A673 (cell line): ENCODE results near the gene NMNAT1.

Experiments used
- EZH2 ChIP-seq: fragments of 200-600 bp; sonication (generic); IDR thresholded peaks from 2 replicates; pipeline ENCODE4 v1.6.1; 2017; ENCODE audit warnings: borderline replicate concordance, low read depth, mild to moderate bottlenecking, mixed read lengths, antibody characterized with exemption, low read length; ENCODE audit not compliant: poor library complexity, severe bottlenecking
- TF ChIP-seq, protein P1 (sequence below): fragments of 300-800, 200-600 bp; sonication (generic); conservative IDR thresholded peaks from 2 replicates; pipeline ENCODE4 v1.5.1; 2017; ENCODE audit warnings: low read depth, mild to moderate bottlenecking, antibody characterized with exemption, low read length, moderate library complexity, mixed read lengths

DNA sequence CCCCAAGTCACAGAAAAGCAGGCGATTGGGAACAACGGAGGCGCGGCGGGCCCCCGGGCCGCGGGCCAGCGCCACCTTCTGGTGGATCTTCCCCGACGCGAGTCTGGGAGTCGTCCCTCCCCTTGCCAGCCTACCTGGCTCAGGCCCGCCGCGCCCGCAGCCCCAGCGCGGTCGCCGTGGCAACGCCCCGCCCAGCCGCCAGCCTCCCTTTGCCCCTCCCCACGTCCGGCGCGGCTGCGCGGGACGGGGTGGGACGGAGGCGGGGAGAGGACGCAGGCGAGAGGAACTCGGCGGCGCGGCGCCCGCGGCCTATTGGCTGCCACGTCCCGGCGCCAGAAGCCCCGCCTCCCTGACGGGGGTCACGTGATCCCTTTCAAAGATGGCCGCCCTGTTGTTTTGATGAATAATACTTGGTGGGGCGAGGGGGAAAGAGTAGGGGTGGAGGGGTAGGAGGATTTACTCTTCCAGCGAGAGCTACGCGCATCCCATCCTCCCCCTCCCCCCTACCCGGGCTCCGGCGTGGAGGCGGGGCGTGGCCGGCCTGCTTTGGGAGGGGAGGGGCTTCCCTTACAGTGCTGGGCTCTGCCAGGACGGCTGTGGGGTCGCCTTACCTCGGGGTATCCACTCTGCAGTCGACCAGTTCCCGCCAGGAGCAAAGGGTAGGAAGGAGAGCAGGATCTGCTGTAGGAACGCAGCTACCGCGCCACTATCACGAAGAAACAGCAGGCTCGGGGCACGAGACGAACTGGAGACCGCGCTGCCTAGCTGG lies 89.5 kb downstream of the NMNAT1 start, which contains the start of gene UBE4B:
- TF ChIP-seq, protein P1, sequence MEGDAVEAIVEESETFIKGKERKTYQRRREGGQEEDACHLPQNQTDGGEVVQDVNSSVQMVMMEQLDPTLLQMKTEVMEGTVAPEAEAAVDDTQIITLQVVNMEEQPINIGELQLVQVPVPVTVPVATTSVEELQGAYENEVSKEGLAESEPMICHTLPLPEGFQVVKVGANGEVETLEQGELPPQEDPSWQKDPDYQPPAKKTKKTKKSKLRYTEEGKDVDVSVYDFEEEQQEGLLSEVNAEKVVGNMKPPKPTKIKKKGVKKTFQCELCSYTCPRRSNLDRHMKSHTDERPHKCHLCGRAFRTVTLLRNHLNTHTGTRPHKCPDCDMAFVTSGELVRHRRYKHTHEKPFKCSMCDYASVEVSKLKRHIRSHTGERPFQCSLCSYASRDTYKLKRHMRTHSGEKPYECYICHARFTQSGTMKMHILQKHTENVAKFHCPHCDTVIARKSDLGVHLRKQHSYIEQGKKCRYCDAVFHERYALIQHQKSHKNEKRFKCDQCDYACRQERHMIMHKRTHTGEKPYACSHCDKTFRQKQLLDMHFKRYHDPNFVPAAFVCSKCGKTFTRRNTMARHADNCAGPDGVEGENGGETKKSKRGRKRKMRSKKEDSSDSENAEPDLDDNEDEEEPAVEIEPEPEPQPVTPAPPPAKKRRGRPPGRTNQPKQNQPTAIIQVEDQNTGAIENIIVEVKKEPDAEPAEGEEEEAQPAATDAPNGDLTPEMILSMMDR, result peak; percentile 80
- no peak for TF ChIP-seq EZH2
